ENCODE results near the gene STAG2. TPM values are rescaled to one million over a fixed set of nuclear protein-coding genes. Genes with fewer than 3 reads are reported as not detected.

Gene STAG2
- total RNA-seq, 1 donor from 2014 or later, result 75.4 TPM

DNA sequence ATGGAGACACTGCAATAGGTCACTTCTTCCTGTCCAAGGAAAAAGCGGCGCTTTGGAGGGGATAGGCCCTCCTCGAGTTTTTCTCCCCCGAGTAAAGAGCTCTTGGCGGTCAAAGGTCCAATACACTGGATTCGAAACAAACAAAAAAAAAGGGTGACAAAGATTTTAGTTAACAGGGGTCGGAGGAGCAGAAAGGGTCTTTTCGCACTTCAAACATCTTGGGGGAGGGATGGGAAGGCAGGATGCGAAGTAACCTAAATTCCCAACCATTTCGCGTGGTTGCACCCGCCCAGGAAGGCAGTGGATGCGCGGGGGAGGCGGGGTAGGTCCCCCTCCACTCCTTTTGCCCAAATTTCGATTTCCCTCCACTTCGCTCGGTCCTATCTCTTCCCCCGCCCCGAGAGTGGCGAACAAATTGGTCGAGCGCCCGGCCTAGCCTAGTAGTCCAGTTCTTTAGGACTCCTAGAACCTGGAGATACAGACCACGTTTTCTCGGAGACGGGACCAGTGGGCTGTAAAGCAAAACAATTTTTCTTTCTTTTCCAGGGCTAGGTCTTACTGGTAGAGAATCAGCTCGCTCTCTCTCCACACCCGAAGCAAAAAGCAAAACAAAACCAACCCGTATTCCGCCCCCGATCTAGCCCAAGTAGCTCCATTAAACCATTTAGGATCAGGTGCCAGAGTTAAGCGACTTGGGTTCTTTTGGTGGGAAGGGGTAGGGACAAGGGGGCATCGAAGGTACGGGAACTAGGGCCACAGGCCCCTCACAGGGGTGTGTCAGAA is 2.0 kb upstream of the STAG2 start:
- Mint-ChIP-seq H3K27me3 (no peaks in the 10 kb centered on the region), H3K4me3 (ENCODE audit: low read depth) (peak overlapping the region; percentile 87), H3K4me1 (ENCODE audit: low read depth) (peaks cover 11% of the 10 kb centered on the region), H3K9me3 (ENCODE audit: low read depth) (peaks cover 4% of the 10 kb centered on the region), H3K36me3 (ENCODE audit: insufficient read depth) (peaks cover 2% of the 10 kb centered on the region), H3K27ac (peak overlapping the region; percentile 98)
- TF ChIP-seq, protein P1, sequence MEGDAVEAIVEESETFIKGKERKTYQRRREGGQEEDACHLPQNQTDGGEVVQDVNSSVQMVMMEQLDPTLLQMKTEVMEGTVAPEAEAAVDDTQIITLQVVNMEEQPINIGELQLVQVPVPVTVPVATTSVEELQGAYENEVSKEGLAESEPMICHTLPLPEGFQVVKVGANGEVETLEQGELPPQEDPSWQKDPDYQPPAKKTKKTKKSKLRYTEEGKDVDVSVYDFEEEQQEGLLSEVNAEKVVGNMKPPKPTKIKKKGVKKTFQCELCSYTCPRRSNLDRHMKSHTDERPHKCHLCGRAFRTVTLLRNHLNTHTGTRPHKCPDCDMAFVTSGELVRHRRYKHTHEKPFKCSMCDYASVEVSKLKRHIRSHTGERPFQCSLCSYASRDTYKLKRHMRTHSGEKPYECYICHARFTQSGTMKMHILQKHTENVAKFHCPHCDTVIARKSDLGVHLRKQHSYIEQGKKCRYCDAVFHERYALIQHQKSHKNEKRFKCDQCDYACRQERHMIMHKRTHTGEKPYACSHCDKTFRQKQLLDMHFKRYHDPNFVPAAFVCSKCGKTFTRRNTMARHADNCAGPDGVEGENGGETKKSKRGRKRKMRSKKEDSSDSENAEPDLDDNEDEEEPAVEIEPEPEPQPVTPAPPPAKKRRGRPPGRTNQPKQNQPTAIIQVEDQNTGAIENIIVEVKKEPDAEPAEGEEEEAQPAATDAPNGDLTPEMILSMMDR (IDR thresholded peaks at IDR 0.05; ENCODE audit: unreplicated experiment), result no peak
- DNase-seq (ENCODE audit: low spot score, unreplicated experiment), result no peak

DNA sequence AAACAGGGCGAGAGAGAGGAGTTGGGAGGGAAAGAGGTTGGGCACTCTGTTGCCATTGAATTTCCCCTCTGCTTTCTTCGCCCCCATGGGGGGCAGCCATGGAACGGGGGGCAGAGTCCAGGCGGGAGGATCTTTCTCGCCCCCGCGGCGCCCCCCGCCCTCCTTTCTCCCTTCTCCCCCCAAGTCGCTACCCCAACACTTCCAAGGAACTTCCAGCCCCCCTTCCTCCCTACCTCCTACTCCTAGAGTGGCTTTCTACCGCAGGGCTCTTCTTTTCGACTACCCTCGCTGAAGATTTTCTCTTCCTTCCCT is 594 bp upstream of the STAG2 start:
- Mint-ChIP-seq H3K4me1 (ENCODE audit: low read depth) (peaks cover 16% of the 10 kb centered on the region), H3K4me3 (ENCODE audit: low read depth) (peak overlapping the region; percentile 87), H3K27ac (peak overlapping the region; percentile 98), H3K9me3 (ENCODE audit: low read depth) (peaks cover 7% of the 10 kb centered on the region), H3K27me3 (no peaks in the 10 kb centered on the region), H3K36me3 (ENCODE audit: insufficient read depth) (peaks cover 3% of the 10 kb centered on the region)
- DNase-seq (ENCODE audit: low spot score, unreplicated experiment), result no peak
- TF ChIP-seq, protein P1 (IDR thresholded peaks at IDR 0.05; ENCODE audit: unreplicated experiment), result no peak

GRCh38 chrX:123962006-123962467 is 531 bp downstream of the STAG2 start:
- H3K27me3 Mint-ChIP-seq, result no peaks in the 10 kb centered on the region
- no peak for DNase-seq (ENCODE audit: low spot score, unreplicated experiment)
- peaks cover 4% of the 10 kb centered on the region for H3K36me3 Mint-ChIP-seq (ENCODE audit: insufficient read depth)
- H3K4me1 Mint-ChIP-seq (ENCODE audit: low read depth), result peaks cover 16% of the 10 kb centered on the region
- TF ChIP-seq, protein P1 (IDR thresholded peaks at IDR 0.05; ENCODE audit: unreplicated experiment), result no peak
- peaks cover 10% of the 10 kb centered on the region for H3K9me3 Mint-ChIP-seq (ENCODE audit: low read depth)
- peak overlapping the region; percentile 98 for H3K27ac Mint-ChIP-seq
- H3K4me3 Mint-ChIP-seq (ENCODE audit: low read depth), result peak overlapping the region; percentile 87

DNA sequence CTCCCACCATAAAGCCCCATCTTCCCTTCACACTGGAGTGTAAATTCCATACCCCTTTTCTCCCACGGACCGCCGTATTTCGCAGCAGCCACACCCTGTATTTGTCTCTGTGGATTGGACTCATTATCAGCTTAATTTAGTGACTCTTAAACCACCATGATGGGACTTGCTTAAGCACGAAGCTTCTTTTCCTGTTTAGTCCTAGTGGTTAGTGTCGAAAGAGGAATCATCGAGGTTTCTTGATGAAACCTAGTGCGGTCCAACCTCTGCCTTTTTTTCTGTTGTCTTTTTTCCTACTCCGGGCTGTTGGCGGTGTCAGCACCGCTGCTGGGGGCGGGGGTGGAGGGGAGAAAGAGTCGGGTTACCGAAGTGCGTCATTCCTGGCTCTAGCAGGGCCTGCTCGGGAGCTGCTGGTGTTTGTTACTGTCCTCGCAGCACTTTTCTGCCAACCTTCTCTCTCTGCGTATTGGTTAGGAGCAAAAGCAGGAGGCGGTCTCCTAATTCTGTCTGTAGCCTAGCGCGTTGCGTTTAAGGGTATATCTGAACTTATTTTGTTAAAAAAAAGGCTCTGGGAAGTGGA is 1.4 kb downstream of the STAG2 start:
- Mint-ChIP-seq H3K4me1 (ENCODE audit: low read depth) (peaks cover 16% of the 10 kb centered on the region), H3K4me3 (ENCODE audit: low read depth) (peak overlapping the region; percentile 87), H3K9me3 (ENCODE audit: low read depth) (peaks cover 10% of the 10 kb centered on the region), H3K27ac (peak overlapping the region; percentile 98), H3K36me3 (ENCODE audit: insufficient read depth) (peaks cover 4% of the 10 kb centered on the region), H3K27me3 (no peaks in the 10 kb centered on the region)
- peak; percentile 55 for DNase-seq (ENCODE audit: low spot score, unreplicated experiment)
- TF ChIP-seq, protein P1 (IDR thresholded peaks at IDR 0.05; ENCODE audit: unreplicated experiment), result no peak

DNA sequence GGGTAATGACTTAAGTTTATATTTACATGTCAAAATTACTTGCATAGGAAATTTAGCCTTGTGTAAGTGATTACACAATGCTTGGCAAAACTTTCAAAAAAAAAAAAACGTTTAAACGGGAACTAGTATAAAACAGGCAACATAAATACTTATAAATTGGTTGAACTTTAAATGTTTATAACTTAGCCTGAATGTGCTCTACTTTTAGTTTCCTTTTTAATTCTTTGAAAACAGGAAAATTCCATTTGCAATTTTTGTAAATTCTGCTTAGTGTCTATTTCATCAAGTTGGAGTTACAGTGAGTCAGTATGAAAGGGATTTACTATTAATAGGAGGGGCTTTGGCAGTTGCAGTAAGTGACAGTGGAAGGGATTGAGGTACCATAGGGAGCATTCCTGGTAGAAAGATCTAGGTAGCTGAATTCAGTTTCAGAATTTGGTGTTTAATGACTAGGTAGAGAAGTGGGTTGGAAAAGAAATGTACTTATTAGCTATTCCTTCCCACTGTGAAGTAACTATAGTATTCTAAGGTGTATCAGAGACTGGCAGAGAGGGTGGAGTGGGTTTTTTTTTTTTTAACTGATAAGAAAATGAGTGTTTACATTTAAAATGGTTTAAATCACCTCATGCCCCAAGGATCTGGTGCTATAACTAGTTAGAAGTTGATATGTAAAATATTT is 2.8 kb downstream of the STAG2 start:
- H3K36me3 Mint-ChIP-seq (ENCODE audit: insufficient read depth), result peaks cover 4% of the 10 kb centered on the region
- peaks cover 10% of the 10 kb centered on the region for H3K9me3 Mint-ChIP-seq (ENCODE audit: low read depth)
- peaks cover 17% of the 10 kb centered on the region for H3K4me1 Mint-ChIP-seq (ENCODE audit: low read depth)
- no peak for DNase-seq (ENCODE audit: low spot score, unreplicated experiment)
- peak overlapping the region; percentile 98 for H3K27ac Mint-ChIP-seq
- H3K4me3 Mint-ChIP-seq (ENCODE audit: low read depth), result peak overlapping the region; percentile 87
- TF ChIP-seq, protein P1 (IDR thresholded peaks at IDR 0.05; ENCODE audit: unreplicated experiment), result no peak
- no peaks in the 10 kb centered on the region for H3K27me3 Mint-ChIP-seq

Data from progenitor cell of endocrine pancreas (in vitro differentiated cells).